Tibial artery (tissue), 4 donors: ENCODE measurements around the gene PDCD6IP.

Experiments used
- DNase-seq, 2 donors: peaks; one replicate each; pipeline ENCODE4 v3.0.0-alpha.2; 2019
- H3K27ac ChIP-seq, 2 donors: fragments of 200-600 bp; sonication (generic) in 1 of 2; 1 replicate in 1 of 2; 2 replicates in 1 of 2; pipeline ENCODE4 v1.5.1; 2018 to 2019; ENCODE audit warnings: mild to moderate bottlenecking in 1 of 2
- H3K27me3 ChIP-seq, 2 donors: fragments of 200-600 bp; sonication (generic) in 1 of 2; one replicate each; pipeline versions ENCODE4 v1.5.1 to v1.6.0; 2016 to 2019
- H3K36me3 ChIP-seq, 3 donors: fragments of 200-600 bp; sonication (generic) in 2 of 3; one replicate each; pipeline ENCODE4 v1.5.1; 2016 to 2019; ENCODE audit warnings: mild to moderate bottlenecking in 2 of 3
- H3K4me1 ChIP-seq, 4 donors: fragments of 200-600 bp; sonication (generic) in 2 of 4; 1 replicate in 3 of 4; 2 replicates in 1 of 4; pipeline ENCODE4 v1.5.1; 2016 to 2019
- H3K4me3 ChIP-seq, 2 donors: fragments of 200-600 bp; sonication (generic) in 1 of 2; 1 replicate in 1 of 2; 2 replicates in 1 of 2; pipeline ENCODE4 v1.5.1; 2018 to 2019; ENCODE audit warnings: mild to moderate bottlenecking in 2 of 2
- H3K9me3 ChIP-seq, 3 donors: fragments of 200-600 bp; sonication (generic) in 1 of 3; one replicate each; pipeline ENCODE4 v1.5.1; 2016 to 2019
- CTCF ChIP-seq, 2 experiments: fragments of 200-600 bp in 1 of 2; fragments of 450-650 bp in 1 of 2; IDR thresholded peaks; one replicate each; pipeline ENCODE4 v1.5.1; 2017 to 2019; ENCODE audit warnings: antibody characterized with exemption in 2 of 2, mild to moderate bottlenecking in 1 of 2, moderate library complexity in 1 of 2
- intact Hi-C: fragments of 100-400 bp; cut with DNase I; formaldehyde crosslinking; loops from one replicate; pipeline ENCODE4 v1.15.0; 2023; ENCODE audit warnings: low total_unique reads

PDCD6IP gene

GRCh38 chr3:33882296-33882695 lies 83.9 kb downstream of the PDCD6IP start:
- Histone ChIP-seq H3K4me1 (peaks cover 0 to 9% (median 5%) of the 10 kb centered on the region in 4 donors), H3K27me3 (no peaks in the 10 kb centered on the region), H3K36me3 (no peaks in the 10 kb centered on the region), H3K9me3 (no peaks in the 10 kb centered on the region), H3K27ac (no peak overlapping the region), H3K4me3 (no peak overlapping the region)
- no peak for TF ChIP-seq CTCF (IDR thresholded peaks at IDR 0.05)
- intact Hi-C loops, result no loop called here
- DNase-seq, result no peak

- intact Hi-C loops, result no loop called here
- peak; percentile 78 to 85 for TF ChIP-seq CTCF (IDR thresholded peaks at IDR 0.05)
- peak overlapping the region; percentile 7 to 28 for H3K4me3 ChIP-seq
- DNase-seq, result no peak
- no peaks in the 10 kb centered on the region for H3K36me3 ChIP-seq
- no peak overlapping the region for H3K27ac ChIP-seq
- no peaks in the 10 kb centered on the region for H3K27me3 ChIP-seq
- H3K4me1 ChIP-seq, result peaks cover 0 to 9% (median 5%) of the 10 kb centered on the region in 4 donors
- H3K9me3 ChIP-seq, result no peaks in the 10 kb centered on the region
These were observed 85.1 kb downstream of the PDCD6IP start for GRCh38 chr3:33883538-33883950.

- intact Hi-C loops, result loop anchor here (2.0 kb wide), 1 partner anchor 799 kb away; no protein-coding TSS in a partner anchor
- DNase-seq, result no peak
- Histone ChIP-seq H3K27me3 (no peaks in the 10 kb centered on the region), H3K27ac (no peak overlapping the region), H3K4me1 (peaks cover 0 to 9% (median 5%) of the 10 kb centered on the region in 4 donors), H3K4me3 (peak overlapping the region; percentile 7 to 28), H3K9me3 (no peaks in the 10 kb centered on the region), H3K36me3 (no peaks in the 10 kb centered on the region)
- TF ChIP-seq CTCF (IDR thresholded peaks at IDR 0.05), result no peak
These were observed 85.6 kb downstream of the PDCD6IP start for GRCh38 chr3:33883951-33884561.

GRCh38 chr3:33884701-33885100 lies 86.3 kb downstream of the PDCD6IP start:
- H3K27ac ChIP-seq, result no peak overlapping the region
- no peaks in the 10 kb centered on the region for H3K27me3 ChIP-seq
- TF ChIP-seq CTCF (IDR thresholded peaks at IDR 0.05), result no peak
- no peak overlapping the region for H3K4me3 ChIP-seq
- no peaks in the 10 kb centered on the region for H3K36me3 ChIP-seq
- intact Hi-C loops, result loop anchor here (2.0 kb wide), 1 partner anchor 798 kb away; no protein-coding TSS in a partner anchor
- H3K4me1 ChIP-seq, result peaks cover 0 to 9% (median 5%) of the 10 kb centered on the region in 4 donors
- no peak for DNase-seq
- H3K9me3 ChIP-seq, result no peaks in the 10 kb centered on the region

- no peak for DNase-seq
- TF ChIP-seq CTCF (IDR thresholded peaks at IDR 0.05), result no peak
- Histone ChIP-seq H3K27me3 (no peaks in the 10 kb centered on the region), H3K36me3 (no peaks in the 10 kb centered on the region), H3K4me3 (no peak overlapping the region), H3K4me1 (peaks cover 0 to 9% (median 5%) of the 10 kb centered on the region in 4 donors), H3K27ac (no peak overlapping the region), H3K9me3 (no peaks in the 10 kb centered on the region)
- intact Hi-C loops, result loop anchor here (2.0 kb wide), 1 partner anchor 797 kb away; no protein-coding TSS in a partner anchor
These were observed 87.1 kb downstream of the PDCD6IP start for GRCh38 chr3:33885496-33885895.
